Measurements from ENCODE around the gene NDST4.

GRCh38 chr4:114997576-114998247 lies 115.7 kb downstream of the NDST4 start:
- TF ChIP-seq CTCF (conservative IDR thresholded peaks at IDR 0.05 in 1 of 2, IDR thresholded peaks at IDR 0.05 in 1 of 2; ENCODE audit: low read depth in 1 of 2, low read length in 2 of 2) (no peak), EZH2 (IDR thresholded peaks at IDR 0.05; ENCODE audit: low read length, missing control alignments) (no peak)
